Lower lobe of right lung (tissue), 2 donors: Measurements from ENCODE around the gene PRUNE2. TPM values are rescaled to one million over a fixed set of nuclear protein-coding genes. Genes with fewer than 3 reads are reported as not detected.
A peak's percentile ranks its signal among the peaks of the same experiment; 100 is the strongest.

ENCODE experiments used
- ATAC-seq, 2 donors: fragments of 200-7000 bp; cut with Tn5 transposase; one replicate each; pipeline ENCODE4 v1.9.1; 2020 to 2022; ENCODE audit warnings: mild to moderate bottlenecking in 2 of 2, moderate library complexity in 2 of 2
- DNase-seq: peaks from one replicate; pipeline ENCODE4 v3.0.0-alpha.2; 2020
- H3K27ac ChIP-seq: fragments of 200-600 bp; one replicate; pipeline ENCODE4 v1.8.0; 2022
- H3K27me3 ChIP-seq: fragments of 200-600 bp; one replicate; pipeline ENCODE4 v1.8.0; 2022; ENCODE audit warnings: low read depth
- H3K36me3 ChIP-seq: fragments of 200-600 bp; one replicate; pipeline ENCODE4 v1.8.0; 2022; ENCODE audit warnings: mild to moderate bottlenecking
- H3K4me1 ChIP-seq: fragments of 200-600 bp; one replicate; pipeline ENCODE4 v1.8.0; 2022
- H3K4me3 ChIP-seq: fragments of 200-600 bp; one replicate; pipeline ENCODE4 v1.8.0; 2022; ENCODE audit warnings: mild to moderate bottlenecking
- H3K9me3 ChIP-seq: fragments of 200-600 bp; one replicate; pipeline ENCODE4 v1.8.0; 2022
- CTCF ChIP-seq: fragments of 200-600 bp; IDR thresholded peaks from one replicate; pipeline ENCODE4 v1.8.0; 2022; ENCODE audit warnings: antibody characterized with exemption, mild to moderate bottlenecking
- intact Hi-C: fragments of 100-400 bp; cut with DNase I; formaldehyde crosslinking; loops from one replicate; pipeline ENCODE4 v1.11.0; 2022
- total RNA-seq: library from RNA; stranded (reverse); fragmentation: NEBNext Ultra II Directional; extraction: Animal tissue kit (Norgen Biotek cat#: 25700); gene quantifications from one replicate; pipeline ENCODE4 v1.2.1, GENCODE V29; 2021
- donor health status: DM: no; HTN: yes; CAD: no; lungs with severe emphysema.

The PRUNE2 gene
- total RNA-seq, 1 donor from 2014 or later = 13.6 TPM

DNA sequence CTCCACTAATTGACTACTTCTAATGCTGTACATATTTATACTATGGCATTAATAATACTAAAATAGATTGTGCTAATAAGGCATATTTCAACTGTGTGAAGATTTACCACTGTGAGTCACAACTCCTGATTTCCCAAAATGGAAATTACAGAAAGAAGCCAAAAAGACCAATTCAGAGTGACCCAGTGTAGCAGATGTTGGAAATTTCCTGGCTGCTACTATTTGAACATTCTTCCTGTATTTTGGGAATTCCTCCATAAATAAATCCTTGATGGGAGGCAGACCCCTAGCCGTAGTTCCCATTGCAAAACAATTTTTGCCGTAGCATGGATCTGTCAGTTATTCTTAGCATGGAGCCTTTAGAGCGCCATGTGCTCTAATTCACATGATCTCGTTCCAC, 11.4 kb upstream of the PRUNE2 start:
- H3K4me1 ChIP-seq = no peaks in the 10 kb centered on the region
- TF ChIP-seq CTCF = no peak
- no peak for ATAC-seq
- DNase-seq = no peak
- H3K36me3 ChIP-seq = no peaks in the 10 kb centered on the region
- H3K27me3 ChIP-seq = no peaks in the 10 kb centered on the region
- H3K4me3 ChIP-seq = no peak overlapping the region
- intact Hi-C loops = no loop called here
- no peak overlapping the region for H3K27ac ChIP-seq
- no peaks in the 10 kb centered on the region for H3K9me3 ChIP-seq

DNA sequence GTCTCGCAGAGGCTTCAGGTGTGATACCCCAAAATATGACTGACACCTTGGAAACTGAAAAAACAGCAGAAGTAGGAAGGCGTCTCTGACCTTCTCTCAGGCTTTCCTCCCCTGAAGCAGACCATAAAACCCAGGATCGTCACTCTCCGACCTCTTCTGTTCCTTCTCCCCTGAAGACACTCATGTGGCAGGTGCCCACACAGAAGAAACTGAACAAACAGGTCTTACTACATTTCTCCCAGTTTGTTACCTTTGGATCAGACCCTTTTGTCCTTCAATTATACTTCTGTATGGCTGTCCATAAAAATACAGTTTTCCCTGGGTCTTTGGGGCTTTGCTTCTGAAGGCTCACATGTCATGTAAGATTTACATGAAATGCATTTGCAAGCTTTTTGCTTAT, 10.3 kb upstream of the PRUNE2 start:
- Histone ChIP-seq H3K27me3 (no peaks in the 10 kb centered on the region), H3K4me1 (no peaks in the 10 kb centered on the region), H3K4me3 (no peak overlapping the region), H3K27ac (no peak overlapping the region), H3K9me3 (no peaks in the 10 kb centered on the region), H3K36me3 (no peaks in the 10 kb centered on the region)
- intact Hi-C loops = no loop called here
- TF ChIP-seq CTCF = no peak
- no peak for DNase-seq
- ATAC-seq = no peak

- no peak for TF ChIP-seq CTCF
- Histone ChIP-seq H3K4me3 (no peak overlapping the region), H3K36me3 (no peaks in the 10 kb centered on the region), H3K9me3 (no peaks in the 10 kb centered on the region), H3K4me1 (no peaks in the 10 kb centered on the region), H3K27me3 (no peaks in the 10 kb centered on the region), H3K27ac (no peak overlapping the region)
- DNase-seq (no peak), ATAC-seq (no peak)
- intact Hi-C loops = no loop called here
Measured at GRCh38 chr9:76913467-76913866, 7.6 kb upstream of the PRUNE2 start.

DNA sequence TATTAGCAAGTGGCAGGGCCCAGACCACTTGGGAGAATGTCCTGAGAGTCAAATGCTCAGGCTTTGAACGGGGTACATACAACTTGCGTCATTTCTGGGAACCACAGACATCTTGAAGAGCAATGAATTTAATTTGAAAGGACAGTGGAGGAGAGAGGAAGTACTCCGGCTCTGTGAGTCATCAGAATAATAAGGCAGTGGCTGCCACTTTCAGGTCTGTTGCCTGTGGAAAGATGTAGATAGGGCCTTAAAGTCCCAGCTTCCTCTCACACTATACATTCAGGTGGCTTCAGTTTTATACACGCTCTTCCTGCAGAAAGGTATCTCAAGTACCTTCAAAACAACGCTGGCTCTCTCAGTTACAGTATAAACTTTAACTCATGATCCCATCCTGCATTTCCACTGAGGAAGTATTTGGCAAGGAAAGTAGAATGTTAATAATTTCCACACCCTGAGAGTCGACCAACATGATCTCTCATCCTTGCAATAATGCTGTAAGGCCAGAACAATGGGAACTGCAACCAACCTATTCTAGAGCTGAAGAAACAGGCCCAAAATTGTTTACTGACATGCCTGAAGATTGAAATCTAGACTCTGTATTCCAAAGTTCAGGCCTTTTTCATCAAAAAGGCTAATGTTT, 6.8 kb upstream of the PRUNE2 start:
- DNase-seq (no peak), ATAC-seq (peak; percentile 32 to 37)
- H3K36me3 ChIP-seq = no peaks in the 10 kb centered on the region
- H3K4me3 ChIP-seq = no peak overlapping the region
- no peaks in the 10 kb centered on the region for H3K4me1 ChIP-seq
- no peak for TF ChIP-seq CTCF
- no peak overlapping the region for H3K27ac ChIP-seq
- no peaks in the 10 kb centered on the region for H3K27me3 ChIP-seq
- no peaks in the 10 kb centered on the region for H3K9me3 ChIP-seq
- intact Hi-C loops = no loop called here

- Histone ChIP-seq H3K36me3 (no peaks in the 10 kb centered on the region), H3K4me3 (no peak overlapping the region), H3K4me1 (no peaks in the 10 kb centered on the region), H3K27me3 (no peaks in the 10 kb centered on the region), H3K27ac (no peak overlapping the region), H3K9me3 (no peaks in the 10 kb centered on the region)
- no peak for TF ChIP-seq CTCF
- intact Hi-C loops = no loop called here
- ATAC-seq (no peak), DNase-seq (no peak)
Measured at GRCh38 chr9:76911971-76912370, 6.1 kb upstream of the PRUNE2 start.

GRCh38 chr9:76910861-76911260, 4.9 kb upstream of the PRUNE2 start:
- Histone ChIP-seq H3K4me1 (peaks cover under 1% of the 10 kb centered on the region), H3K9me3 (no peaks in the 10 kb centered on the region), H3K27ac (no peak overlapping the region), H3K27me3 (peaks cover 8% of the 10 kb centered on the region), H3K4me3 (no peak overlapping the region), H3K36me3 (no peaks in the 10 kb centered on the region)
- TF ChIP-seq CTCF = no peak
- ATAC-seq = no peak
- no peak for DNase-seq
- intact Hi-C loops = no loop called here
